Measurements from ENCODE around the gene LMO7. TPM values are rescaled to one million over a fixed set of nuclear protein-coding genes. Genes with fewer than 3 reads are reported as not detected.

Gene LMO7
- total RNA-seq, 1 donor from 2014 or later, result 447 TPM

DNA sequence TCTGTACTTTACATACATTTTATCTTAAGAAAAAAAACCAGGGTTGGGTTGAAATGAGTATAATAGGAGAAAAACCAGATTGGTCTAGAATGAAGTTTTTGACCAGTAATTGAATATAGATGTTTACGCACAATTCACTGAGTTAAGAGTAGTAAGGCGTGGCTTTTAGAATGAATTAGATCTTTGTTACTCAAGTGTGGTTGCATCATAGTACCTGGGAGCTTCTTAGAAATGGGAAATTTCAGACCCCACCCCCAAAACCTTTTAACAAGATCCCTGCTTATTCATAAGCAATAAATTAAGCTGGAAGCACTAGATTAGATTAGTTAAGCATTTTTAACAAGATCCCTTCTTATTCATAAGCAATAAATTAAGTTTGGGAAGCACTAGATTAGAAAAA lies 28.7 kb upstream of the LMO7 start:
- intact Hi-C loops (cut with DNase I), result no loop called here
- no peak overlapping the region for H3K4me3 ChIP-seq
- ATAC-seq (no peak), DNase-seq (no peak)
- no peak overlapping the region for H3K27ac ChIP-seq
- TF ChIP-seq, protein P1, sequence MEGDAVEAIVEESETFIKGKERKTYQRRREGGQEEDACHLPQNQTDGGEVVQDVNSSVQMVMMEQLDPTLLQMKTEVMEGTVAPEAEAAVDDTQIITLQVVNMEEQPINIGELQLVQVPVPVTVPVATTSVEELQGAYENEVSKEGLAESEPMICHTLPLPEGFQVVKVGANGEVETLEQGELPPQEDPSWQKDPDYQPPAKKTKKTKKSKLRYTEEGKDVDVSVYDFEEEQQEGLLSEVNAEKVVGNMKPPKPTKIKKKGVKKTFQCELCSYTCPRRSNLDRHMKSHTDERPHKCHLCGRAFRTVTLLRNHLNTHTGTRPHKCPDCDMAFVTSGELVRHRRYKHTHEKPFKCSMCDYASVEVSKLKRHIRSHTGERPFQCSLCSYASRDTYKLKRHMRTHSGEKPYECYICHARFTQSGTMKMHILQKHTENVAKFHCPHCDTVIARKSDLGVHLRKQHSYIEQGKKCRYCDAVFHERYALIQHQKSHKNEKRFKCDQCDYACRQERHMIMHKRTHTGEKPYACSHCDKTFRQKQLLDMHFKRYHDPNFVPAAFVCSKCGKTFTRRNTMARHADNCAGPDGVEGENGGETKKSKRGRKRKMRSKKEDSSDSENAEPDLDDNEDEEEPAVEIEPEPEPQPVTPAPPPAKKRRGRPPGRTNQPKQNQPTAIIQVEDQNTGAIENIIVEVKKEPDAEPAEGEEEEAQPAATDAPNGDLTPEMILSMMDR (IDR thresholded peaks at IDR 0.05), result no peak
- no peaks in the 10 kb centered on the region for H3K4me1 ChIP-seq
- no peaks in the 10 kb centered on the region for H3K9me3 ChIP-seq
- no peaks in the 10 kb centered on the region for H3K27me3 ChIP-seq (ENCODE audit: low read depth)
- H3K36me3 ChIP-seq, result peaks cover 19% of the 10 kb centered on the region

DNA sequence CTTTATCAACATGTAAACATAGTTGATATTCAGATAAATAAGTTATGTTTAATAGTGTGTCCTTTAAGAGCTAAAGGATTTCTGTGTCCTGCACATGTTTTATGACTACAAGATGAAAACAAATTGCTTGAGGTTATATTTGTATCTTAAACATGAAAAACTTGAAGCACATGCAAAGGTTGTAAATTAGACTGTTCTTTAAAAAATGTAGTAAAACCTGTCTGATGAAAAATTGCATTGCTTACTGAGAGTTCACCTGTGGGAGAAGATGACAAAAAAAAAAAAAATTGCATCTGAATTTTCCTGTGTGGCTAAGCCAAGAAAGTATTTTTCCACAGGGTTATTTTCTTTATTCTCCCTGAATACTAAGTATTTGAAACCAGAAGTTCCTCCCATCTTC lies 25.7 kb upstream of the LMO7 start:
- no peak for ATAC-seq
- Histone ChIP-seq H3K9me3 (no peaks in the 10 kb centered on the region), H3K27me3 (ENCODE audit: low read depth) (no peaks in the 10 kb centered on the region), H3K4me1 (no peaks in the 10 kb centered on the region), H3K4me3 (no peak overlapping the region), H3K36me3 (peaks cover 10% of the 10 kb centered on the region), H3K27ac (no peak overlapping the region)
- DNase-seq, result no peak
- TF ChIP-seq, protein P1 (IDR thresholded peaks at IDR 0.05), result no peak
- intact Hi-C loops (cut with DNase I), result no loop called here

DNA sequence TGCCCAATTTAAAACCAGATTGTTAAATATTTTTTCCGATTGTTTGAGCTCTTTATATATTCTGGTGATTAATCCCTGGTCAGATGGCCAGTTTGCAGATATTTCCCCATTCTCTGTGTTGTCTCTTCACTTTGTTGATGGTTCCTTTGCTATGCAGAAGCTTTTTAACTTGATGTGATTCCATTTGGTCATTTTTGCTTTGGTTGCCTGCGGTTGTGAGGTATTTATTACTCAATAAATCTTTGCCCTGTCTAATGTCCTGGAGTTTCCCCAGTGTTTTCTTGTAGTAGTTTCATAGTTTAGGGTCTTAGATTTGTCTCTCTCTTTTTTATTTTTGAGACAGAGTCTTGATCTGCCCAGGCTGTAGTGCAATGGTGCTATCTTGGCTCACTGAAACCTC lies 23.8 kb upstream of the LMO7 start:
- Histone ChIP-seq H3K27me3 (ENCODE audit: low read depth) (no peaks in the 10 kb centered on the region), H3K4me1 (no peaks in the 10 kb centered on the region), H3K9me3 (no peaks in the 10 kb centered on the region), H3K27ac (no peak overlapping the region), H3K36me3 (no peaks in the 10 kb centered on the region), H3K4me3 (no peak overlapping the region)
- TF ChIP-seq, protein P1 (IDR thresholded peaks at IDR 0.05), result no peak
- no peak for ATAC-seq
- intact Hi-C loops (cut with DNase I), result no loop called here
- no peak for DNase-seq

DNA sequence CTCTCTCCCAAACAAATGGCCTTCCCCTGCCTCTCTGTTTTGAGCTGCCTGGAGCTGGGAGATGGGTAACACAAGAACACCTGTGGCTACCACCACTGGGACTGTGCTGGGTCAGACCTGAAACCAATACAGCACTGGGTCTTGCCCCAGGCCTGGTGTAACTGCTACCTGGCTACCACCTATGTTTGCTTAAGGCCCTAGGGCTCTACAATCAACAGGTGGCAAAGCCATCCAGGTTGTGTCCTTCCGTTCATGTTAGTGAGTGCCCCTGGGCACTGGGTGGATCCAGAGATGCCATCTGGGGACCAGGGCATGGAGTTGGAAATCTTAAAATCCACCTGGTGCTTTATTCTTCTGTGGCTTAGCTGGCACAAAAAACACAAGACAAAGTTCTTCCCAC lies 18.9 kb upstream of the LMO7 start:
- intact Hi-C loops (cut with DNase I), result no loop called here
- ATAC-seq, result no peak
- no peak overlapping the region for H3K27ac ChIP-seq

DNA sequence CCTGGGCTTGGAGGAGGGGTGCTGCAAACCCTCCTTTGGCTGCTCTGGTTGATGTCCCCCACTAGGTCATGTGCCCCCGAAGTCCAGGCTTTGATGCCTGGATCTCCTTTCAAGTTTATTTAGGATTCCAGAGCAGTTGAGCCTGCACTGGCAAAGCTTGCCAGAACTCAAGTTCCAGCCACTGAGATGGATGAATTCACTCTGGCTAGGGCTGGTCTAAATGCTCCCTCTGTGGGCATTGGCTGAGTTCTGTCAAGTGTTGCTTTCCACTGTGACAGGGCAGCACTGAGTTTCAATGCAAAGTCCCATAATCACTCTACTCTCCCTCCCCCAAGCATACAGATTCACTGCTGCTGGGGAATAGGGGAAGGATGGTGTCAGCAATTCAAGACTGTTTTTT lies 17.8 kb upstream of the LMO7 start:
- Histone ChIP-seq H3K36me3 (no peaks in the 10 kb centered on the region), H3K4me3 (no peak overlapping the region), H3K27ac (no peak overlapping the region), H3K9me3 (no peaks in the 10 kb centered on the region), H3K4me1 (no peaks in the 10 kb centered on the region), H3K27me3 (ENCODE audit: low read depth) (no peaks in the 10 kb centered on the region)
- ATAC-seq, result no peak
- DNase-seq, result no peak
- TF ChIP-seq, protein P1 (IDR thresholded peaks at IDR 0.05), result no peak
- intact Hi-C loops (cut with DNase I), result no loop called here

More for the DNA sequence above, 18.9 kb upstream of the LMO7 start:
- no peaks in the 10 kb centered on the region for H3K9me3 ChIP-seq
- no peak overlapping the region for H3K4me3 ChIP-seq
- H3K4me1 ChIP-seq, result no peaks in the 10 kb centered on the region
- H3K36me3 ChIP-seq, result no peaks in the 10 kb centered on the region
- no peak for DNase-seq
- no peaks in the 10 kb centered on the region for H3K27me3 ChIP-seq (ENCODE audit: low read depth)
- TF ChIP-seq, protein P1 (IDR thresholded peaks at IDR 0.05), result no peak

DNA sequence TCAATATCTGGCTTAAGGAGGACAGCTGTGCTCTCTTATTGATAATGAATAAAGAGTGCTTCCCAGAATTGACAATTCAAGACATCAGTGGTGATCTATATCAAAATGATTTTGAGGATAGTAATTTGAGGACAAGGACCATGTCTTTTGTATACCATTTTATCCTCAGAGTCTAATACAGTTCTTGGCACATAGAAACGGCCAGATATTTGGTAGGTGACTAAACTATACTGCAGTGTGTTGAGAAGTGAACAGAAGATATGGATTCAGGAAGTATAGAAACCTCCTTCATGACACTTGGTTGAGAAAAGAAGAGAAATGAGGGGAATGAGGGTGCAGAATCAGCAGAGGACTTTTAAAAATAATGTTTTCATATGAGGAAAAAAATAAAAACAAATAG lies 16.1 kb upstream of the LMO7 start:
- H3K27ac ChIP-seq, result no peak overlapping the region
- no peaks in the 10 kb centered on the region for H3K4me1 ChIP-seq
- intact Hi-C loops (cut with DNase I), result no loop called here
- H3K27me3 ChIP-seq (ENCODE audit: low read depth), result no peaks in the 10 kb centered on the region
- no peaks in the 10 kb centered on the region for H3K9me3 ChIP-seq
- ATAC-seq (no peak), DNase-seq (no peak)
- no peak overlapping the region for H3K4me3 ChIP-seq
- TF ChIP-seq, protein P1 (IDR thresholded peaks at IDR 0.05), result no peak
- H3K36me3 ChIP-seq, result no peaks in the 10 kb centered on the region

Measured in lower lobe of right lung (tissue), 2 donors.